Mesendoderm (in vitro differentiated cells): ENCODE measurements around the gene PRAC2.

ENCODE experiments used
- DNase-seq: peaks from one replicate; pipeline ENCODE4 v3.0.0; 2013
- H2AK5ac ChIP-seq: 2 replicates; pipeline ENCODE4 v1.6.1; 2013; ENCODE audit warnings: low read length, inconsistent platforms
- H2BK120ac ChIP-seq: 2 replicates; pipeline ENCODE4 v1.6.1; 2013; ENCODE audit warnings: low read depth, mild to moderate bottlenecking, low read length, moderate library complexity, mixed read lengths
- H2BK15ac ChIP-seq: replicated peaks from 2 replicates; pipeline ENCODE4 v1.6.1; 2013; ENCODE audit warnings: low read depth, mild to moderate bottlenecking, moderate library complexity
- H2BK5ac ChIP-seq: 2 replicates; pipeline ENCODE4 v1.6.1; 2013; ENCODE audit warnings: low read length, inconsistent platforms
- H3K18ac ChIP-seq: 2 replicates; pipeline ENCODE4 v1.6.1; 2013; ENCODE audit warnings: mild to moderate bottlenecking, low read length, mixed read lengths
- H3K23ac ChIP-seq: one replicate; pipeline ENCODE4 v1.6.1; 2013; ENCODE audit warnings: low read length
- H3K27ac ChIP-seq: 2 replicates; pipeline ENCODE4 v1.5.1; 2013; ENCODE audit warnings: low read depth, mild to moderate bottlenecking, inconsistent platforms, low read length, moderate library complexity
- H3K27me3 ChIP-seq: 2 replicates; pipeline ENCODE4 v1.6.1; 2013; ENCODE audit warnings: low read length, control low read depth, mild to moderate bottlenecking, inconsistent platforms; ENCODE audit not compliant: insufficient read depth, poor library complexity
- H3K36me3 ChIP-seq: 2 replicates; pipeline ENCODE4 v1.6.1; 2013; ENCODE audit warnings: low read length, inconsistent platforms; ENCODE audit not compliant: control insufficient read depth, insufficient read depth
- H3K4ac ChIP-seq: one replicate; pipeline ENCODE4 v1.6.1; 2013; ENCODE audit warnings: low read depth, mild to moderate bottlenecking, low read length, moderate library complexity
- H3K4me1 ChIP-seq: 2 replicates; pipeline ENCODE4 v1.6.1; 2013; ENCODE audit warnings: low read depth, low read length, inconsistent platforms; ENCODE audit not compliant: control insufficient read depth
- H3K4me2 ChIP-seq: 2 replicates; pipeline ENCODE4 v1.6.1; 2013; ENCODE audit warnings: low read length
- H3K4me3 ChIP-seq: 2 replicates; pipeline ENCODE4 v1.5.1; 2013; ENCODE audit warnings: mild to moderate bottlenecking, low read length
- H3K56ac ChIP-seq: one replicate; pipeline ENCODE4 v1.6.1; 2013; ENCODE audit warnings: low read length
- H3K79me1 ChIP-seq: 2 replicates; pipeline ENCODE4 v1.6.1; 2013; ENCODE audit warnings: low read length, inconsistent platforms
- H3K79me2 ChIP-seq: 2 replicates; pipeline ENCODE4 v1.6.1; 2013; ENCODE audit warnings: mild to moderate bottlenecking, low read length; ENCODE audit not compliant: control insufficient read depth, insufficient read depth
- H3K9ac ChIP-seq: 2 replicates; pipeline ENCODE4 v1.6.1; 2013; ENCODE audit warnings: low read length, inconsistent platforms
- H4K5ac ChIP-seq: one replicate; pipeline ENCODE4 v1.6.1; 2013; ENCODE audit warnings: low read length
- H4K8ac ChIP-seq: one replicate; pipeline ENCODE4 v1.6.1; 2013; ENCODE audit warnings: low read depth, mild to moderate bottlenecking, control low read depth, low read length, moderate library complexity
- WGBS: extraction: QIAGEN DNeasy Blood & Tissue Kit; methylation state at CpG from one replicate; pipeline ENCODE4 v1.1.7; 2013; ENCODE audit warnings: low lambda C conversion rate, missing lambda C conversion rate; ENCODE audit not compliant: insufficient coverage; ENCODE audit errors: extremely low coverage; 5-methylcytosine and 5-hydroxymethylcytosine counted together

Gene PRAC2

GRCh38 chr17:48751733-48752398 is 28.9 kb downstream of the PRAC2 start:
- no peaks in the 10 kb centered on the region for H3K36me3 ChIP-seq
- DNase-seq: no peak
- H3K27me3 ChIP-seq: peaks cover 85% of the 10 kb centered on the region
- peak overlapping the region; percentile 84 for H3K23ac ChIP-seq
- no peak overlapping the region for H3K56ac ChIP-seq
- no peak overlapping the region for H2AK5ac ChIP-seq
- no peak overlapping the region for H2BK15ac ChIP-seq
- H3K79me2 ChIP-seq: no peaks in the 10 kb centered on the region
- no peak overlapping the region for H2BK5ac ChIP-seq
- H3K4me2 ChIP-seq: no peak overlapping the region
- H3K79me1 ChIP-seq: no peaks in the 10 kb centered on the region
- no peak overlapping the region for H3K18ac ChIP-seq
- no peak overlapping the region for H3K9ac ChIP-seq
- H2BK120ac ChIP-seq: no peak overlapping the region
- no peak overlapping the region for H3K4me3 ChIP-seq
- WGBS: no CpG with 5 or more reads among the region's 13 CpGs
- H4K5ac ChIP-seq: no peak overlapping the region
- H3K4ac ChIP-seq: no peak overlapping the region
- H3K27ac ChIP-seq: no peak overlapping the region
- peaks cover 2% of the 10 kb centered on the region for H3K4me1 ChIP-seq
- H4K8ac ChIP-seq: no peak overlapping the region

GRCh38 chr17:48752399-48753288 is 29.7 kb downstream of the PRAC2 start:
- no CpG with 5 or more reads among the region's 43 CpGs for WGBS
- Histone ChIP-seq H4K8ac (no peak overlapping the region), H3K27ac (no peak overlapping the region), H3K4me1 (peaks cover 2% of the 10 kb centered on the region), H3K36me3 (no peaks in the 10 kb centered on the region), H2AK5ac (no peak overlapping the region), H3K4me2 (no peak overlapping the region), H3K4me3 (no peak overlapping the region), H3K18ac (peak overlapping the region; percentile 7), H2BK120ac (no peak overlapping the region), H3K56ac (no peak overlapping the region), H3K27me3 (peaks cover 78% of the 10 kb centered on the region), H3K4ac (no peak overlapping the region), H2BK5ac (no peak overlapping the region), H3K79me2 (no peaks in the 10 kb centered on the region), H2BK15ac (no peak overlapping the region), H3K9ac (no peak overlapping the region), H3K79me1 (no peaks in the 10 kb centered on the region), H3K23ac (no peak overlapping the region), H4K5ac (no peak overlapping the region)
- DNase-seq: no peak

- no peak overlapping the region for H2BK5ac ChIP-seq
- no peak overlapping the region for H2BK120ac ChIP-seq
- no peaks in the 10 kb centered on the region for H3K79me1 ChIP-seq
- no peak overlapping the region for H4K5ac ChIP-seq
- H2AK5ac ChIP-seq: no peak overlapping the region
- no peak overlapping the region for H3K56ac ChIP-seq
- H3K27ac ChIP-seq: no peak overlapping the region
- peaks cover 2% of the 10 kb centered on the region for H3K4me1 ChIP-seq
- no peak overlapping the region for H3K4me3 ChIP-seq
- H2BK15ac ChIP-seq: no peak overlapping the region
- H3K9ac ChIP-seq: no peak overlapping the region
- no peaks in the 10 kb centered on the region for H3K36me3 ChIP-seq
- H3K18ac ChIP-seq: no peak overlapping the region
- H3K79me2 ChIP-seq: no peaks in the 10 kb centered on the region
- no peak overlapping the region for H4K8ac ChIP-seq
- no peak for DNase-seq
- H3K4me2 ChIP-seq: no peak overlapping the region
- H3K27me3 ChIP-seq: peaks cover 75% of the 10 kb centered on the region
- H3K4ac ChIP-seq: no peak overlapping the region
- H3K23ac ChIP-seq: no peak overlapping the region
- no CpG with 5 or more reads among the region's 22 CpGs for WGBS
Measured at GRCh38 chr17:48753794-48754499, 31.0 kb downstream of the PRAC2 start.

- Histone ChIP-seq H2BK120ac (no peak overlapping the region), H3K23ac (no peak overlapping the region), H3K27me3 (peaks cover 72% of the 10 kb centered on the region), H2BK15ac (no peak overlapping the region), H3K79me1 (no peaks in the 10 kb centered on the region), H4K8ac (no peak overlapping the region), H3K56ac (no peak overlapping the region), H3K4me1 (peaks cover 2% of the 10 kb centered on the region), H3K27ac (no peak overlapping the region), H3K9ac (no peak overlapping the region), H4K5ac (no peak overlapping the region), H3K79me2 (no peaks in the 10 kb centered on the region), H3K4me3 (no peak overlapping the region), H3K4me2 (peak overlapping the region; percentile 38), H3K36me3 (no peaks in the 10 kb centered on the region), H2BK5ac (no peak overlapping the region), H3K4ac (no peak overlapping the region), H2AK5ac (no peak overlapping the region), H3K18ac (no peak overlapping the region)
- no CpG with 5 or more reads among the region's 52 CpGs for WGBS
- no peak for DNase-seq
Measured at GRCh38 chr17:48754500-48755261, 31.7 kb downstream of the PRAC2 start.

- Histone ChIP-seq H3K4me1 (no peaks in the 10 kb centered on the region), H2BK15ac (no peak overlapping the region), H3K27me3 (peaks cover 65% of the 10 kb centered on the region), H3K4me2 (peak overlapping the region; percentile 38), H3K4me3 (no peak overlapping the region), H3K79me2 (no peaks in the 10 kb centered on the region), H2BK5ac (no peak overlapping the region), H4K8ac (no peak overlapping the region), H3K56ac (no peak overlapping the region), H3K23ac (no peak overlapping the region), H3K9ac (no peak overlapping the region), H4K5ac (no peak overlapping the region), H3K36me3 (no peaks in the 10 kb centered on the region), H2AK5ac (no peak overlapping the region), H3K79me1 (no peaks in the 10 kb centered on the region), H3K4ac (no peak overlapping the region), H3K27ac (no peak overlapping the region), H3K18ac (no peak overlapping the region), H2BK120ac (no peak overlapping the region)
- WGBS: no CpG with 5 or more reads among the region's 8 CpGs
- no peak for DNase-seq
Measured at GRCh38 chr17:48755356-48755755, 32.4 kb downstream of the PRAC2 start.
